Measurements from ENCODE around the gene SUSD2.
A peak's percentile ranks its signal among the peaks of the same experiment; 100 is the strongest.
"Not testable (repeated sequence)": the region's sequence is repeated elsewhere in the genome, so short reads cannot be mapped to it uniquely, and the experiment has no call there.

Gene SUSD2, protein sequence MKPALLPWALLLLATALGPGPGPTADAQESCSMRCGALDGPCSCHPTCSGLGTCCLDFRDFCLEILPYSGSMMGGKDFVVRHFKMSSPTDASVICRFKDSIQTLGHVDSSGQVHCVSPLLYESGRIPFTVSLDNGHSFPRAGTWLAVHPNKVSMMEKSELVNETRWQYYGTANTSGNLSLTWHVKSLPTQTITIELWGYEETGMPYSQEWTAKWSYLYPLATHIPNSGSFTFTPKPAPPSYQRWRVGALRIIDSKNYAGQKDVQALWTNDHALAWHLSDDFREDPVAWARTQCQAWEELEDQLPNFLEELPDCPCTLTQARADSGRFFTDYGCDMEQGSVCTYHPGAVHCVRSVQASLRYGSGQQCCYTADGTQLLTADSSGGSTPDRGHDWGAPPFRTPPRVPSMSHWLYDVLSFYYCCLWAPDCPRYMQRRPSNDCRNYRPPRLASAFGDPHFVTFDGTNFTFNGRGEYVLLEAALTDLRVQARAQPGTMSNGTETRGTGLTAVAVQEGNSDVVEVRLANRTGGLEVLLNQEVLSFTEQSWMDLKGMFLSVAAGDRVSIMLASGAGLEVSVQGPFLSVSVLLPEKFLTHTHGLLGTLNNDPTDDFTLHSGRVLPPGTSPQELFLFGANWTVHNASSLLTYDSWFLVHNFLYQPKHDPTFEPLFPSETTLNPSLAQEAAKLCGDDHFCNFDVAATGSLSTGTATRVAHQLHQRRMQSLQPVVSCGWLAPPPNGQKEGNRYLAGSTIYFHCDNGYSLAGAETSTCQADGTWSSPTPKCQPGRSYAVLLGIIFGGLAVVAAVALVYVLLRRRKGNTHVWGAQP

DNA sequence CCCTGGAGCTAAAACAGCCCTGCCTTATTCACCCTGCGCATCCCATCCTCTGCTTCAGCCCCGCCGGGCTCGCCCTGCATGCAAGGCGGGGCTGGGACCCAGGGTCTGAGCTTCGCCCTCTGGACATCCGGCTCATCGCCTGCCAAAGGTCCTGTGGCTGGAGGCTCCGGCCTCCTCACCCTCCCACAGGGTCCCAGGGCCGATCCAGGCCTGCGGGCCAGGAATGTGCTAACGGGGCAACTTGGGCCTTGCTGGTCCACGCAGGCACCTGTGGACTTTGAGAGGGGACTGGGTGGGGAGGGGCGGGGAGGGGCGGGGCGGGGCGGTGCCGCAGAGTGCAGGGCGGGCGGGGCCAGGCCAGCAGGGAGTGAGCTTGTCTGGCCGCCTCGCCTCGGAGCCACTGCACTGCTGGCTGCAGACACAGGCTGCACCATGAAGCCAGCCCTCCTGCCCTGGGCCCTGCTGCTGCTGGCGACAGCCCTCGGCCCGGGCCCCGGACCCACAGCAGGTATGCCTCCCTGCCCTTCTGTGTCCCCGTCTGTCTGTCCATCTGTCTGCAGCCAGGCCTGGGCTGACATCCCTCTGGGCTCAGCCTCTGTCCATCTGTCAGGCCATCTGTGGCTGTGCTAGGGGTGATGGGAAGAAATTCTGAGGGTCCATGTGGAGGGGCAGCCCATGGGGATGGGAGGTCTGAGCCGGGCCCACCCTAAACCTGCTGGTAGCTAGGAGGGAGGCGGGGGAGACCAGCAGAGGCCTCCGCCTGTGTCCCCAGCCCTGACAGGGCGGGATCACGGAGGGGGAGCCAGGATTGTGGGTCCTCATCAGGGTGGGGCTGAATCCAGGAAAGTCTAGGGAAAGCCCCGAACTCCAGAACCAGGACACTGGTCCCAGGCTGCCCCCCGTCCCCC lies at the start of gene SUSD2:
Gene SUSD2, plus strand, starts transcription at position 400 of the 908 bp plus-strand sequence. Its CDS starts 33 bp downstream, at position 433.
- no peak for DNase-seq

DNA sequence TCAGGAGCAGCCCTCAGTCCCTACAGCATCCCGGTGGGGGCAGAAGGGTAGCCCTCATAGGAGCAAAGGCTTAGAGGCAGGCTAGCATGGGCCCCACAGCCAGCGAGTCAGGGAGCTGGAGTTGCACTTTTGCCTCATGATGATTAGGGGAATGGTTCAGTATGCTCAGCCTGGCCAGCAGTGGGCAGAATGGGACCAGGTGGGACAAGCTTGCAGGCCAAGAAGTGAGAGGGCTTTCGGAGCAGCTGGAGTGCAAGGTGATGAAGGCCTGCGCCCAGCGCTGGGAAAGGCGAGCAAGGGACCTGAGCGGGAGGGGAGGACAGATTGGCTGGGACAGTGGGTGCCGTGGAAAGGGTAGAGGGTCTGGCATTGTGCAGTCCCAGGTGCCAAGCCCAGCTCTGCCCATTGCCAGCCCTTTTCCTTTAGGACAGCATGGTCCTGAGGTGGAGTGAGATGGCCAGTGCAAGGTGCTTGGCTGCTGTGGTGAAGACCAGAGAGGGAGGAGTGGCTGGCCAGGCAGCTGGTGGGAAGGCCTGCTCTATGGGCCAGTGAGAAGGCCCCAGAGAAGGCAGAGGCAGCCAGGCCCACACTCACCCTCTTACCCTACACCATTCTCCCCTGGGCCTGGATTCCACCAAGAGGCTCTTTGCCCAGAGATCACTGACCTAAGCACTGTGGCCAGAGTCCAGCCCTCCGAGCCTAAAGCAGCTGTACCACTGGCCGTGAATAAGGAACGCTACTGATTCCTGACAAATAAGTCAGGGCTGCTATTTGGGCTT lies 47.9 kb upstream of the SUSD2 start:
- no peak for DNase-seq

DNA sequence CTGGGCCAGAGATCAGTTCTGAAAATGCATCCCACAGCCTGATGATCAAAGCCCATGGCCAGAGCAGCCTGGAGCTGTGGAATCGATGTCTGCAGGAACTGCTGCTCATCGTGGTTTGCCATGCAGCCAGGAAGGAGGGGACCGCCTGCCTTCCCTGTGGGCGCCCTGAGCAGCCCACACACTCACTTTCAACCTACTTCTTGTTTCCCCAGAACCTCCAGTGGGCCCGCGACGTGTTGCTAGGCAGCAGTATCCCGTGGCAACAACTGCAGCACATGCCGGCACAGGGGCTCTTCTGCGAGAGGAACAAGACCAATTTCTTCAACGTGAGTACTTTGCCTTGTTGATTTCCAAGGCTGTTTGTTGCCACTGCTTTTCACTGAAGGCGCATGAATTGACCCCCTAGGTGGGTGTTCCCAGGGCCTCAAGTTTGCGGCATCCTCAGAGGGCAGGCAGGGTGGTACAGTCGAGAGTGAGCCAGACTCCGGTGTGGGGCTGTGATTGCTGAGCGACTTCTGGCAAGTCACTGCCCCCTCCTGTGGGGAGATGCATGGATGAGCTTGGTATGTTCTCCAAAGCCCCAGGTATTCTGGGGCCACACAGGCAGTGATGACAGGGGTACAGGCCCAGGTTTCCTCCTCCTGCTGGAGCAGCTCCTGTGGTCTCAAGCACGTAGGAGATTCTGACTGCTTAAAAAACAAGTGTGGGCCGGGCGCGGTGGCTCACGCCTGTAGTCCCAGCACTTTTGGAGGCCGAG lies 47.0 kb upstream of the SUSD2 start:
- peak; percentile 52 to 70 for DNase-seq

DNA sequence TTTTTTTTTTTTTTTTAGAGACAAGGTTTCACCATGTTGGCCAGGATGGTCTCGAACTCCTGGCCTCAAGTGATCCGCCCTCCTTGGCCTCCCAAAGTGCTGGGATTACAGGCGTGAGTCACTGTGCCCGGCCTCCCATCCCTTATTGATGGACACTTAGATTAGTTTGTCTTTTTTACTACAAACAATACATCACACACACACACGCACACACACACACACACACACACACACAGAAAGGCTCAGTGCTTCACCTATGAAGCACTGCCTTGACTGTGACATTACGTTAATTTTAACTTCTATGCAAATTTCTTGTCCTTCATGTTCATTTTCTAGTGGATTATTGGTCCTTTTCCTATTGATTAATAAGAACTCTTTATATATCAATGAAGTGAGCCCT lies 44.8 kb upstream of the SUSD2 start:
- DNase-seq = not testable (repeated sequence)

DNA sequence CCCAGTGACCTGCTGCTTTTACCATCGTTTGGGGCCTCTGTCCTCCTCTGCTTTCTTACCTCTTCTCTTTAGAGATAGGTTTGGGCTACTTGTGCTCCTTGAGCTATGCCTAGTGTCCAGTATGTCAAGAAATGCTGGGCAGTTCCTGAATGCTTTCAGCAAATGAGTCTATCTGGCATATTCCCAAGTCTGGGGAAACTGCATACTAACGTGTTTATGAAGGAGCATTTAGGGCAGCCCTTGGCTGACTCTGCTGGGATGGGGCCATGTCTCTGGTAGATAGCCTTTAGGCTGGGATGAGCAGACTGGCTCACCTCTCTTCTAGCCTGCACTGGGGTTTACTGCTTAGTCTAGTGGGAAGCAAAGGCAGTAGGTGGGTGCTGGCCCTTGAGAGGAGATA lies 43.7 kb upstream of the SUSD2 start:
- no peak for DNase-seq

DNA sequence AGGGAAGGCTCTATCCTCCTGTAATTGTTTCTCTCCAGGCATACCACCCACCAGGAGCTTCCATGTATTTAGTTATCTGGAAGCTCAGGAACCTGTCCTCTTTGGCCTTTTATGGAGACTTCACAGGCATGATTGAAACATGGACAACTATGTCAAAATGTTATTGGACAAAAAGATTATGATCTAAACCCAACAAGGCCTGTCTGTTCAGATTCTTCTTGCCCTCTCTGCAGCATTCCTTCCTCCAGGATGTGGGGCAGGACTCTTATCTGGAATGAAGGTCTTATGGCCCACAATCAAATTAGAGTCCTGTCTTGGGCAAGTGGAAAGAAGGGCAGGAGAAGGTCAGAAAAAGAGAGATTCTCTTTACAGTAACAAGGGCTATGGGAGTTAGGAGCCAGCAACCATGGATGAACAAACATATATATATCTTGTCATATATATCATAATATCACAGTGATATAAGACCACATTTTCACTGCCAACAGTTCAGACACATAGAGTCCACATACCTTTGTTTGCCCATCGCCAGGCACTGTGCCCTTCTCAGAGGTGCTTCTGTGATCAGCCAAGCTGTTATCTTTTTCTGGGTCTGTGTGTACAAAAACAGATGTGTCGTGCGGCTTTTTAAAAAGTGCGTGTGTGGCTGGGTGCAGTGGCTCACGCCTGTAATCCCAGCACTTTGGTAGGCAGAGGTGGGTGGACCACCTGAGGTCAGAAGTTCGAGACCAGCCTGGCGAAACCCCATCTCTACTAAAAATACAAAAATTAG lies 42.5 kb upstream of the SUSD2 start:
- no peak for DNase-seq

DNA sequence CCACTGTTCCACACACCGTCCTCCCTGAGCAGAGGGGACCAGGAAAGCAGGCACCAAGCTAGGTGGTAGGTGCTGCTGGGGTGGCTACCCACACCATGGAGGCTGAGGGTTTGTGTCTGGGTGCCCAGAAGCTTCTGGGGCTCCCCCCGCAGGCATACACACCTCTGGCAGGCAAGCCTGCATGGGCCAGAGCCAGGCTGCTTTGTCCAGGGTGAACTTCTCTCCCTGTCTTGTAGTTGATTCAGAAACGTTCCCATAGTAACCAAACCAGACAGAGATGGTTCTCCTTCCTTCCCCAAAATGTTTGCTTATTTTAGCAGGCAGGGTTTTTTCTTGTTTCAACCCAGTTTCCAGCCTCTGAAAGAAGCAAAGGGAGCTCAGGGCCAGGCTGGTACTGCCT lies 40.9 kb upstream of the SUSD2 start:
- peak; percentile 18 to 37 for DNase-seq

DNA sequence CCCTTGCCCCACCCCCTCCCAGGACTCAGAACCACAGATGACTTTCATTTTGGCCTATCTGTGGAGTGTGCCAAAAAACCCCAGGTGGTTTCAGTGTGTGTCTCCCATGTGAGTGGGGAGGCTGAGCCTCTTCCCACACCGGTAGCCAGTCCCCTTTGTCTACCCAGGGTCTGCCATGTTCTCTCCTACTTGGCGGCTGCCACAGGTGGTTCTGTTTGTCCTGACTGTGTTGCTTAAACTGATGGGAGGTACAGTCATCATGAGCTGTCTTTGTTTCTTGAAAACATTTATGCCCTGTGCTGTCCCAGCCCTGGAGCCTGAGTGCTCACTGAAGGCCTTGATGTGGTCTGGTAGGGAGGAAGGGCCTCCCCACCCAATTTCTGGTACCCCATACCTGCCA lies 39.7 kb upstream of the SUSD2 start:
- no peak for DNase-seq

DNA sequence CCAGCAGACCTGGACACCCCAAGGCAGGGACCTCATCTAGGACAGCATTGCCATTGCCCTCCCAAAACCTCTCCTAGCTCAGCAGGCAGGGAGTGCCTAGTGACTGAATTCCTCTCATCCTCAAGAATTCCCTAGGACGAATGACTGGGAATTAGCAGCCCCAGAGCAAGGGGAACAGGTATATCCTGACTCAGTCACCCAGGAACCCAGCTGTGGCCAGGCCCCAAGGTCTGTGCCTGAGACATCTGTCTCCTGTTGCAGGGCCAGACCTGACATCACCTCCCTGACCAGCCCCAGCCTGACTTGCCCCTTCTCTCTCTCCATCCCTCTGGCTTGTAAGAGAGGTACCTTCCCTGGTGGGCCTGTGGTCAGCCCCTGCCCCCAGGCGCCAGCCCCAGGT lies 39.0 kb upstream of the SUSD2 start:
- no peak for DNase-seq

DNA sequence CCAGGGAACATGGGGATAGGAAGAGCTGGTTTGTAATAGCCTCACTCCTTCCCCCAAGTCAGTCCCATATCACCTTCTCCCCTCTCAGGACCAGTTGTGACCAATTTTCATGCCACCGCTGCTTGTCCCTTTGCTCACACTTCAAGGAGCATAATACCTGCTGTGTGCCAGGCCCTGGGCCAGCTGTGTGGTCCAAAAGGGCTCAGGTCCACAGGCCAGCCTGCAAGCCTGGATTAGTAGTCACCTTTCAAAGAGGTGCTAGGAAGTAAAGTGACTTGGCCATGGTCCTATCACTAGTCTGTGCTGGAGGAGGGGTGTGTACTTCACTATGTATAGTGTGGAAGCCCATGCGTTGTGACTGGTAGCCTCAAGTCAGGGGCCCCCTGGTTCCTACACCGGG lies 38.5 kb upstream of the SUSD2 start:
- DNase-seq = no peak

DNA sequence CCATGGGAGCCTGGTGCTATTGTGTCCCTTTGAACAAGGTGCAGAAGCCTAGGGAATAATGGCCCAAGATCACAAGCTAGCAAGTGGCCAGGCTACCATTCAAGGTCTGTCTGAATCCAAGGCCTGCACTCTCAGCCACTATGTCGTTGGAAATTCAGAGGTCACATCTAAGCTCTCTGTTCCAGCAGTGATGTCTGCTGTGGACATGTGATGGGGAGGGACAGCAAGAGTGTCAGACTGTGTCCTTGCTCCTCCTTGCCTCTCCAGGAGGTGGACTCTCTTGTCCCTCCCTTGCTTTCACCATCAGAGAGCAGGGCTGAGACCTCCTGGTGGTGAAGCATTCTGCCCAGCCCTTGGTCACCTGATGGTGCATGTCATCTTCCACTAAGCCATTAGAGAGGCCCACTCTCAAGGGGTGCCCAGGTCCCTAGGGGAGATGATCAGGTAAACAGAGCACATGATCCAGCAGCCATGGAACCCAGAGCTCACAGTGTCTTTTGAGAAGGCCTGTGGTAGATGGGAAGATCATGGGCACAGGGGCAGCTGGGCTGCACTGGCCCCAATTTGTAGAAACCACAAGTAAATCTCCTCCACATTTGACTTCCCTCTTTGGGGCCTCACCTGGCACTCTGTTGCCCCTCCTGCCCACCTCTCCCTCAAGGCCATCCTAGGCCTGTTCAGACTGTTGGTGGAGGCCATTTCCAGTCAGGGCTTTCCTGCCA lies 37.1 kb upstream of the SUSD2 start:
- DNase-seq = no peak

DNA sequence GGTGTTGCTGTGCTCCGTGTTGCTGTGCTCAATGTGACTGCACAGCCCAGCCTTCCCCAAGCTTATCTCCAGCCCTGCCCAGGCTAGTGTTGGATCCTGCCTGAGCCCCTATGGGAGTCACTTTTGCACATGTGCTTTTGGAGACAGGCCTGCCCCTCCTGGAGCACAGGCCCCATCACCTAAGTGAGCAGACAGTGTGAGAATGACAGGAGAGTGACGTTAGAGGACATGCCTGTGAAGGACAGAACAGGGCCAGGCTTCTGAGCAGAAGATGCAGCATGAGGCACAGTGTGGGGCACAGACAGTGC lies 36.6 kb upstream of the SUSD2 start:
- DNase-seq = no peak

DNA sequence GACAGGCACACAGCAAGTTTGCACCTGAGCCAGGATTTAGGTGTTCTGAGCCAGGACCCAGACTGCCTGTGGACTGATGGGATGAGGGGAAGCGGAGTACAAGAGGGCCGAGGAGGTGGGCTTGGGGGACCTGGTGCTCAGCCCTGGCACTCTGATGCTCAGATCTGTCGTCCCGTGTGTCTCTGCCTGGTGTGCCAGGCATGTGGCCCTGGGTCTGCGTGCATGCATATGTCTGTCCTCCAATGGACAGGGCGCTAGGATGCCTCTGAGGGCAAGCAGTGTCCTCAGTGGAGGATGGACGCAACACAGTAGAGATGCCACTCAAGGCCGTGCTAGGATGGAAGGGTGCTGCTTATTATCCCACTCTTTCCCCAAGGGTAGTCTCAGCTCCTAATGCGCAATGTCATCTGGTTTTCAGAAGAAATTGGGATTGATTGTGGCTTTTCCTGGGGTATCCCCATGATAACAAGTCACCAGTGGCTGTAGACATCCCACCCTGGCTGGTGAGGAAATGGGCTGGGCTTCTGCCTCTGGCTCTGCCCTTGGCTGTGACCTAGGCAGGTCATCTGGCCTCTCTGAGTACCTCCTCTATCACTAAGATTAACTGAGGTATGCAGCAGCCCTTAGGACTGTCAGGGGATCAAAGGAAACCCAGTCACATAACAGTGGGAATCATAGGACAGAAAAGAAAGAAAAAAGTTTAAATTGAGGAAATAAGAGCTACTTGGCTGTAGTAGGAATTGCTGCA lies 35.7 kb upstream of the SUSD2 start:
- no peak for DNase-seq

DNA sequence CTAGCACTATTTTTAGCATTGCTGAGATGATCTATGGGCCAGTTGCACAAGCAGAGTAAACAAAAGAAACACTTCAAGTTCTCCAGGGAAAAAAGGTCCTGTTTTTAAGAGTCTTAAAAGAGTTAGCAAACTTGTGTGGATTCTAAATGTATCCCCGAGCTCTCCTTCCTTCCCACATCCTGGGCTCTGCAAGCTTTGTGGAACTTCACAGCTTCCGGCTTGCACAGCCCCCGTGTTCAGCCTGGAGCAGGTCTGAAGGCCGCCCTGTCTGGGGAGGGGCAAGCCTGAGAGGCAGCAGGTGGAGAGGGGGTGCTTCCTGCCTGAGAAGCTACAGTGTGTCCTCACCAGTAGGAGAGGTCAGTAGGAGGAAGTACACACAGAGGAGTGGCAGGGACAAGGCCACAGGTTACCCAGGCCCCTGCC lies 35.1 kb upstream of the SUSD2 start:
- peak in 1 of 2 donors; percentile 22 for DNase-seq

DNA sequence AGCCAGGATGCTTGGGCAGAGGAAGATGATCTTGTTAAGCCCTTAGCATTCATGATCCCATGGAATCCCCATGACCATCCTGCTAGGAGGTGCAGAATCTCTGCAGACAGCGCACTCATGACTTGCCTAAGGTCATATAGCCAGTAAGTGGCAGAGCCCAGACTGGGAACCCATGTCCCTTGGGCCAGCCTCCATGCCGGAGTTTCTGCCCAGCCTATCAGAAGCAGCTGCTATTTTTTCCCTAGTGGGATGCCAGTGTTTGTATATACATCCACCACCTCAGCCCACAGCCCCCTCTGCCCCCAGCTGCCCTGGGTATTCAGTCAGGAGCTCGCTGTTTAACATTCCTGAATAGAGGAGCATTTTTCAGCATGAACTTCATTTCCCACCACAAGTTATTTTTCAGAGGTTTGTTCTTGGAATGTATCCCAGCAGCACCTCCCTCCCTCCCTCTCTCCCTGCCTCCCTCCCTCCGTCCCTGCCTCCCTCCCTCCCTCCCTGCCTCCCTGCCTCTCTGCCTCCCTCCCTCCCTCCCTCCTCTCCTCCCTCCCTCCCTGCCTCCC lies 34.4 kb upstream of the SUSD2 start:
- DNase-seq = no peak

DNA sequence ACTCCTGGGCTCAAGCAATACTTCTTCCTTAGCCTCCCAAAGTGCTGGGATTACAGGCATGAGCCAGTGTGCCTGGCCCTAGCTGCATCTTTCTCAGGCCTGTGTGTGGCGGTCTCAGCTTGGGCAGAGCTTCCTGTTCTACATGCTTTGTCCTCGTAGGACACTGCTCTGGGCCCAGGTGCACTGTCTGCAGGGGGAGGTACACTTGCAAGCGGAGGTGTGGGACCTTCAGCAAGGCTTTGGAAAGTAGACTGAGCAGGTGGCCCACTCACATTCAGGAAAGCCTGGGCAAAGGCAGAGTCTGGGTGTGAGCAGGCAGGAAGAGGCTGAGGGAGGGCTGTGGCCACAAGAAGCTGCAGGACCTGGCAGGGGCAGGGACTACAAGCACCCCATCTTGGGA lies 33.6 kb upstream of the SUSD2 start:
- DNase-seq = no peak

DNA sequence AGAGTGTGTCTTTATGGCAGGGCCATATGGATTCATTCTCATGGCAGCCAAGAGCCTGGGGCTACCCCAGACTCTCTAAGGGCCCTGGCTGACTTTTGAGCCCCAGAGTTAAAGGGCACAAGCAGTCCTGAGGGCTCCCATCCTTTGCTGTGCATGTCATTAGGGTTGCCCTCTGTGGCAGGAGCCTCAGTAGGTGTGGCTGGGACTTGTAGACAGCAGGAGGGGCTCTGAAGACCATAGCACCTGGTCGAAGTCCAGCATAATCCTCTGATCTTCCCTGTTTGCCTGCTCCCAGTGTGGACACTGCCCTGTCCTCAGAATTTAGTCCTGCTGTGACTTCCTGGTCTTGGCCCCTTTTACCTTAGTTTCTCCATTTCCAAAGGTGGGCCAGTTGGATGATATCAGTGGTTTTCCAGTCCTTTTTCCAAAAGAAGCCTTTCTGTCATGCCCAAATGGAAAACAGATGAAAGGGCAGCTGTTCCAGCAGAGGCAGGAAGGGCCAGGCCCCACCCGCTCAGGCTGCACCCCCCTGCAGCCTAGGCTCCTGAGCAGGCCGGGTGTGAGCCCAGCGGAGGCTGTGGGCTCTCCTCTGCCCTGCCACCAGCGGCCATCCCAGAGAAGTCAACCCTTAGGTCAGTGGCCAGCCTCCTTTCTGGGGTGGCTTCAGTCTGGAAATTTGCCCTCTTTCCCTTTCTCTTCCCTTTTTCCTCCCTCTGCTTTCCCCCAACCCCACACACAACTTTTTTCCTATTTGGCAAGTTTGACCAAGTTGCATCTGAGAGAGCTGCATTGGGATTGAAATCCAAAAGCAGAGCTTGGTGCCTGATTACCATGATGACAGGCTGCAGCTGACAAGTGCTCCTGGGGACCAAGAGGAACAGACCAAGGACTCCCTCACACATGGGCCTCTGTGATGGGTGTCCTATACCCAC lies 32.8 kb upstream of the SUSD2 start:
- DNase-seq = no peak

DNA sequence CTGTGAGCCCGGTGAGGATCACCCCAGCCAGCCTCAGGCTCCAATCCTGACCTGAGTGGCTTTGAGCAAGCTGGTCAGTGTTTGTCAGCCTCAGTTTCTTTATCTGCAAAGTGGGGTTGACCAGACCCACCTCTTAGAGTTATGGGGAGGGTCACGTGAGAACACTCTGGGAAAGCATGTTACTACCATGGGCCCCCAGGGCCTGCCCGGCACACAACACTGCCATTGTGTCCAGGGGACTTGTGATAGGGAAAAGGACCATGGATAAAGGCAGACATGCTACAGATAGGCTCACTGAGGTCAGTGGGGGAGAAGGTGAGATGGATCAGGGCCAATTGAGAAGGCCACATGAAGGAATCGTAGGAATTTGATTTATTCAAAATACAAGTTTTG lies 32.1 kb upstream of the SUSD2 start:
- no peak for DNase-seq
